ENCODE measurements around the gene LHFPL6. TPM values are rescaled to one million over a fixed set of nuclear protein-coding genes. Genes with fewer than 3 reads are reported as not detected.

The LHFPL6 gene
- total RNA-seq, 1 experiment from 2014 or later, result 25.7 TPM

DNA sequence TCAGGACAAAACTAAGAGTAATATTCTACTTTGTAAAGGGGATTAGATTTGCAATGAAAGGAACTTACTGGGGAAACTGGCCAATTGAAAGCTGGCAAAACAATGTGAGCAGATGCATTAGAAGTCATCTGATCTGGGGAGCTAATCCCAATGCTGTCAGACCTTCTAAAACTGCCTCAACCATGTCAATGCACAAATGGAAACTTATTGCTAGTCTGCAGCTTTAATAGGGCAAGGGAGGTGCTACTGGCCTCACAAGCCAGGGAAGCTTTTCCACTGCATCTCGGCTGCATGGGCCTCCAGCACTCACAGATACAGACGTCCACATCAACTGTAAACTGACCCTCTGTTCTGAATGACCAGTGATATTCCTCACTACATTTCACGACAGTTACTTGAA, 154.2 kb downstream of the LHFPL6 start:
- Histone ChIP-seq H3K36me3 (ENCODE audit: control insufficient read depth, insufficient read depth, low read length) (no peaks in the 10 kb centered on the region), H3K27me3 (ENCODE audit: control insufficient read depth, insufficient read depth, low read length) (no peaks in the 10 kb centered on the region), H3K4me3 (ENCODE audit: low read depth in 2 of 2, low read length in 2 of 2) (no peak overlapping the region), H3K9me3 (ENCODE audit: control insufficient read depth, insufficient read depth, low read depth, low read length) (no peaks in the 10 kb centered on the region), H3K4me1 (ENCODE audit: control insufficient read depth, insufficient read depth, low read length) (no peaks in the 10 kb centered on the region), H3K27ac (ENCODE audit: low read length) (no peak overlapping the region)
- ChIA-PET POLR2A (no interaction called here), CTCF (no interaction called here)
- in situ Hi-C loops (cut with HindIII; ENCODE audit: low pct_unique_long_range_greater_than_20kb, low sequenced_read_pairs) (no loop called here), intact Hi-C loops (cut with micrococcal nuclease; ENCODE audit: unreplicated experiment) (no loop called here)
- TF ChIP-seq, protein P1, sequence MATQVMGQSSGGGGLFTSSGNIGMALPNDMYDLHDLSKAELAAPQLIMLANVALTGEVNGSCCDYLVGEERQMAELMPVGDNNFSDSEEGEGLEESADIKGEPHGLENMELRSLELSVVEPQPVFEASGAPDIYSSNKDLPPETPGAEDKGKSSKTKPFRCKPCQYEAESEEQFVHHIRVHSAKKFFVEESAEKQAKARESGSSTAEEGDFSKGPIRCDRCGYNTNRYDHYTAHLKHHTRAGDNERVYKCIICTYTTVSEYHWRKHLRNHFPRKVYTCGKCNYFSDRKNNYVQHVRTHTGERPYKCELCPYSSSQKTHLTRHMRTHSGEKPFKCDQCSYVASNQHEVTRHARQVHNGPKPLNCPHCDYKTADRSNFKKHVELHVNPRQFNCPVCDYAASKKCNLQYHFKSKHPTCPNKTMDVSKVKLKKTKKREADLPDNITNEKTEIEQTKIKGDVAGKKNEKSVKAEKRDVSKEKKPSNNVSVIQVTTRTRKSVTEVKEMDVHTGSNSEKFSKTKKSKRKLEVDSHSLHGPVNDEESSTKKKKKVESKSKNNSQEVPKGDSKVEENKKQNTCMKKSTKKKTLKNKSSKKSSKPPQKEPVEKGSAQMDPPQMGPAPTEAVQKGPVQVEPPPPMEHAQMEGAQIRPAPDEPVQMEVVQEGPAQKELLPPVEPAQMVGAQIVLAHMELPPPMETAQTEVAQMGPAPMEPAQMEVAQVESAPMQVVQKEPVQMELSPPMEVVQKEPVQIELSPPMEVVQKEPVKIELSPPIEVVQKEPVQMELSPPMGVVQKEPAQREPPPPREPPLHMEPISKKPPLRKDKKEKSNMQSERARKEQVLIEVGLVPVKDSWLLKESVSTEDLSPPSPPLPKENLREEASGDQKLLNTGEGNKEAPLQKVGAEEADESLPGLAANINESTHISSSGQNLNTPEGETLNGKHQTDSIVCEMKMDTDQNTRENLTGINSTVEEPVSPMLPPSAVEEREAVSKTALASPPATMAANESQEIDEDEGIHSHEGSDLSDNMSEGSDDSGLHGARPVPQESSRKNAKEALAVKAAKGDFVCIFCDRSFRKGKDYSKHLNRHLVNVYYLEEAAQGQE (IDR thresholded peaks at IDR 0.05; ENCODE audit: insufficient read depth in 1 of 2, low read depth in 2 of 2, low read length in 1 of 2), result no peak
- no peak for TF ChIP-seq SIN3A (IDR thresholded peaks at IDR 0.05; ENCODE audit: borderline replicate concordance, insufficient read depth, low read depth, low read length)
- TF ChIP-seq TCF7L2 (IDR thresholded peaks at IDR 0.05; ENCODE audit: low read depth, low read length), result no peak
- TF ChIP-seq, protein P2, sequence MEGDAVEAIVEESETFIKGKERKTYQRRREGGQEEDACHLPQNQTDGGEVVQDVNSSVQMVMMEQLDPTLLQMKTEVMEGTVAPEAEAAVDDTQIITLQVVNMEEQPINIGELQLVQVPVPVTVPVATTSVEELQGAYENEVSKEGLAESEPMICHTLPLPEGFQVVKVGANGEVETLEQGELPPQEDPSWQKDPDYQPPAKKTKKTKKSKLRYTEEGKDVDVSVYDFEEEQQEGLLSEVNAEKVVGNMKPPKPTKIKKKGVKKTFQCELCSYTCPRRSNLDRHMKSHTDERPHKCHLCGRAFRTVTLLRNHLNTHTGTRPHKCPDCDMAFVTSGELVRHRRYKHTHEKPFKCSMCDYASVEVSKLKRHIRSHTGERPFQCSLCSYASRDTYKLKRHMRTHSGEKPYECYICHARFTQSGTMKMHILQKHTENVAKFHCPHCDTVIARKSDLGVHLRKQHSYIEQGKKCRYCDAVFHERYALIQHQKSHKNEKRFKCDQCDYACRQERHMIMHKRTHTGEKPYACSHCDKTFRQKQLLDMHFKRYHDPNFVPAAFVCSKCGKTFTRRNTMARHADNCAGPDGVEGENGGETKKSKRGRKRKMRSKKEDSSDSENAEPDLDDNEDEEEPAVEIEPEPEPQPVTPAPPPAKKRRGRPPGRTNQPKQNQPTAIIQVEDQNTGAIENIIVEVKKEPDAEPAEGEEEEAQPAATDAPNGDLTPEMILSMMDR (IDR thresholded peaks at IDR 0.05), result no peak
- TF ChIP-seq POLR2AphosphoS5 (IDR thresholded peaks at IDR 0.05; ENCODE audit: low read depth, low read length), result no peak
- DNase-seq (ENCODE audit: low read depth, low spot score) (no peak), ATAC-seq (no peak)
- BruUV-seq (replicated peaks), result no TSS peak

DNA sequence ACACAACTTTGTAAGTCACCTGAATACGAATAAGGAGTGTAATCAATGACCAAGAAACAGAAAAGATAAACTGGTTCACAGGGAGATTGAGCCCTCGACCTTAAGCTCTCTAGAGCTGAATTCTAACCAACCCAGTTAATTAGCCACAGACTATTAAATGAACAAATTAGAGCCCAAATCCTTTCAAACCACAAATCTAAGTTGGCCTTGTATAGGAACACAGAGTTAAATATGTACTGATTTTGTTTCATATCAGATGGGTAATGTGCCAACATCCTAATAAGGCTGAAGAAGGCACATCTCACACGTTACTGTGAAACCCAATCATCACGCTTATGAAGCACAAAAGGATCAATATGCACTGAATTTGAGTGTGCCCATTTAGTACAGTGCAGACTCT, 156.1 kb downstream of the LHFPL6 start:
- BruUV-seq (replicated peaks), result no TSS peak
- POLR2A ChIA-PET, result no interaction called here
- CTCF ChIA-PET, result no interaction called here
- TF ChIP-seq TCF7L2 (IDR thresholded peaks at IDR 0.05; ENCODE audit: low read depth, low read length), result no peak
- TF ChIP-seq, protein P1 (IDR thresholded peaks at IDR 0.05; ENCODE audit: insufficient read depth in 1 of 2, low read depth in 2 of 2, low read length in 1 of 2), result no peak
- TF ChIP-seq, protein P2 (IDR thresholded peaks at IDR 0.05), result no peak
- no peak for TF ChIP-seq SIN3A (IDR thresholded peaks at IDR 0.05; ENCODE audit: borderline replicate concordance, insufficient read depth, low read depth, low read length)
- no peak overlapping the region for H3K27ac ChIP-seq (ENCODE audit: low read length)
- H3K36me3 ChIP-seq (ENCODE audit: control insufficient read depth, insufficient read depth, low read length), result no peaks in the 10 kb centered on the region
- H3K9me3 ChIP-seq (ENCODE audit: control insufficient read depth, insufficient read depth, low read depth, low read length), result no peaks in the 10 kb centered on the region
- no peak for ATAC-seq
- in situ Hi-C loops (cut with HindIII; ENCODE audit: low pct_unique_long_range_greater_than_20kb, low sequenced_read_pairs) (no loop called here), intact Hi-C loops (cut with micrococcal nuclease; ENCODE audit: unreplicated experiment) (no loop called here)
- H3K4me1 ChIP-seq (ENCODE audit: control insufficient read depth, insufficient read depth, low read length), result no peaks in the 10 kb centered on the region
- no peaks in the 10 kb centered on the region for H3K27me3 ChIP-seq (ENCODE audit: control insufficient read depth, insufficient read depth, low read length)
- no peak for DNase-seq (ENCODE audit: low read depth, low spot score)
- no peak overlapping the region for H3K4me3 ChIP-seq (ENCODE audit: low read depth in 2 of 2, low read length in 2 of 2)

All from Panc1 (cell line).